Neuronal stem cell (in vitro differentiated cells): ENCODE measurements around the gene FRMD6.

Experiments
- DNase-seq: peaks from one replicate; pipeline ENCODE4 v3.0.0-alpha.2; 2013; ENCODE audit warnings: low spot score
- H2AFZ ChIP-seq: one replicate; pipeline ENCODE4 v1.6.1; 2013; ENCODE audit warnings: mild to moderate bottlenecking, low read length, inconsistent platforms
- H2AK5ac ChIP-seq: 2 replicates; pipeline ENCODE4 v1.6.1; 2013; ENCODE audit warnings: low read depth, mild to moderate bottlenecking, inconsistent platforms, low read length, moderate library complexity, mixed read lengths
- H2BK120ac ChIP-seq: 2 replicates; pipeline ENCODE4 v1.6.1; 2013; ENCODE audit warnings: low read depth, mild to moderate bottlenecking, inconsistent platforms, low read length, moderate library complexity, mixed read lengths
- H2BK12ac ChIP-seq: one replicate; pipeline ENCODE4 v1.6.1; 2013; ENCODE audit warnings: low read length, inconsistent platforms
- H2BK15ac ChIP-seq: 2 replicates; pipeline ENCODE4 v1.6.1; 2013; ENCODE audit warnings: mild to moderate bottlenecking, low read length, inconsistent platforms, mixed read lengths
- H2BK5ac ChIP-seq: one replicate; pipeline ENCODE4 v1.6.1; 2013; ENCODE audit warnings: inconsistent platforms, mild to moderate bottlenecking, low read length, moderate library complexity
- H3K14ac ChIP-seq: one replicate; pipeline ENCODE4 v1.6.1; 2013; ENCODE audit warnings: low read length, inconsistent platforms
- H3K18ac ChIP-seq: 2 replicates; pipeline ENCODE4 v1.6.1; 2013; ENCODE audit warnings: low read length, inconsistent platforms
- H3K23ac ChIP-seq: 2 replicates; pipeline ENCODE4 v1.6.1; 2013; ENCODE audit warnings: low read depth, mild to moderate bottlenecking, mixed read lengths, low read length, inconsistent platforms; ENCODE audit not compliant: poor library complexity
- H3K27ac ChIP-seq: replicated peaks from 3 replicates; pipeline ENCODE4 v1.5.1; 2013; ENCODE audit warnings: low read length, inconsistent platforms
- H3K27me3 ChIP-seq, 3 experiments: 2 replicates each; pipeline ENCODE4 v1.6.1; 2013; ENCODE audit warnings: low read length in 3 of 3, mild to moderate bottlenecking in 2 of 3, inconsistent platforms in 1 of 3, low read depth in 1 of 3, mixed read lengths in 1 of 3, moderate library complexity in 1 of 3; ENCODE audit not compliant: control insufficient read depth in 3 of 3, insufficient read depth in 3 of 3
- H3K36me3 ChIP-seq, 2 donors: replicated peaks in 1 of 2; 2 replicates each; pipeline ENCODE4 v1.6.1; 2013; ENCODE audit warnings: low read length in 2 of 2; ENCODE audit not compliant: control insufficient read depth in 2 of 2, insufficient read depth in 2 of 2
- H3K4ac ChIP-seq: 2 replicates; pipeline ENCODE4 v1.6.1; 2013; ENCODE audit warnings: inconsistent platforms, mild to moderate bottlenecking, low read length, moderate library complexity
- H3K4me1 ChIP-seq, 2 donors: 1 replicate in 1 of 2; 2 replicates in 1 of 2; pipeline ENCODE4 v1.6.1; 2013; ENCODE audit warnings: low read length in 2 of 2, low read depth in 1 of 2; ENCODE audit not compliant: control insufficient read depth in 2 of 2, insufficient read depth in 1 of 2
- H3K4me2 ChIP-seq: one replicate; pipeline ENCODE4 v1.6.1; 2013; ENCODE audit warnings: mild to moderate bottlenecking, low read length, inconsistent platforms; ENCODE audit not compliant: insufficient read depth, poor library complexity, severe bottlenecking
- H3K4me3 ChIP-seq, 2 donors: 2 replicates each; pipeline ENCODE4 v1.5.1; 2013; ENCODE audit warnings: low read length in 2 of 2, mild to moderate bottlenecking in 2 of 2, inconsistent platforms in 1 of 2, moderate library complexity in 1 of 2
- H3K79me1 ChIP-seq: one replicate; pipeline ENCODE4 v1.6.1; 2013; ENCODE audit warnings: low read depth, mild to moderate bottlenecking, inconsistent platforms, low read length, moderate library complexity
- H3K9ac ChIP-seq: one replicate; pipeline ENCODE4 v1.6.1; 2013; ENCODE audit warnings: mild to moderate bottlenecking, low read depth, low read length, inconsistent platforms; ENCODE audit not compliant: poor library complexity
- H3K9me3 ChIP-seq, 2 donors: replicated peaks in 1 of 2; 2 replicates each; pipeline versions ENCODE3 to v1.6.1; 2013; ENCODE audit warnings: low read length in 2 of 2, mild to moderate bottlenecking in 2 of 2, inconsistent platforms in 1 of 2, low read depth in 1 of 2, mixed read lengths in 1 of 2, moderate library complexity in 1 of 2; ENCODE audit not compliant: control insufficient read depth in 2 of 2, insufficient read depth in 1 of 2
- H4K8ac ChIP-seq: one replicate; pipeline ENCODE4 v1.6.1; 2013; ENCODE audit warnings: low read depth, mild to moderate bottlenecking, inconsistent platforms, low read length, moderate library complexity
- H4K91ac ChIP-seq: one replicate; pipeline ENCODE4 v1.6.1; 2013; ENCODE audit warnings: low read length, low read depth, mild to moderate bottlenecking, inconsistent platforms; ENCODE audit not compliant: poor library complexity
- WGBS, 2 donors: extraction: QIAGEN DNeasy Blood & Tissue Kit; methylation state at CpG; one replicate each; pipeline ENCODE4 v1.1.7; 2013; ENCODE audit warnings: missing lambda C conversion rate in 2 of 2, mixed read lengths in 1 of 2; ENCODE audit not compliant: insufficient read length in 2 of 2, insufficient replicate concordance in 1 of 2; ENCODE audit errors: extremely low coverage in 2 of 2; 5-methylcytosine and 5-hydroxymethylcytosine counted together

Gene FRMD6

GRCh38 chr14:51701951-51702350, 50.2 kb downstream of the FRMD6 start:
- Histone ChIP-seq H4K8ac (no peak overlapping the region), H3K4me1 (peaks cover 0 to 5% of the 10 kb centered on the region in 2 donors), H3K18ac (no peak overlapping the region), H3K9ac (no peak overlapping the region), H3K36me3 (peaks cover 5 to 28% of the 10 kb centered on the region in 2 donors), H2BK12ac (no peak overlapping the region), H2AFZ (no peak overlapping the region), H2BK120ac (no peak overlapping the region), H3K4me2 (no peak overlapping the region), H3K4me3 (no peak overlapping the region), H3K27ac (no peak overlapping the region), H2AK5ac (no peak overlapping the region), H3K27me3 (no peaks in the 10 kb centered on the region), H3K4ac (no peak overlapping the region), H3K9me3 (no peaks in the 10 kb centered on the region), H3K79me1 (no peaks in the 10 kb centered on the region), H3K23ac (no peak overlapping the region), H3K14ac (no peak overlapping the region), H2BK15ac (no peak overlapping the region), H2BK5ac (no peak overlapping the region), H4K91ac (no peak overlapping the region)
- WGBS, 2 donors, result no CpG with 5 or more reads among the region's 3 CpGs
- DNase-seq, result no peak

GRCh38 chr14:51703787-51704186, 52.1 kb downstream of the FRMD6 start:
- H3K36me3 ChIP-seq, result peaks cover 5 to 44% of the 10 kb centered on the region in 2 donors

GRCh38 chr14:51704545-51704944, 52.8 kb downstream of the FRMD6 start:
- peaks cover 5 to 47% of the 10 kb centered on the region in 2 donors for H3K36me3 ChIP-seq
- H4K91ac ChIP-seq, result no peak overlapping the region
- WGBS, 2 donors, result no CpG with 5 or more reads among the region's 3 CpGs

More at GRCh38 chr14:51703787-51704186, 52.1 kb downstream of the FRMD6 start:
- Histone ChIP-seq H4K8ac (no peak overlapping the region), H3K79me1 (no peaks in the 10 kb centered on the region), H3K9ac (no peak overlapping the region), H3K4me2 (no peak overlapping the region), H2BK12ac (no peak overlapping the region), H2BK5ac (no peak overlapping the region), H2BK15ac (no peak overlapping the region), H3K14ac (no peak overlapping the region), H3K23ac (no peak overlapping the region), H3K9me3 (no peaks in the 10 kb centered on the region), H4K91ac (no peak overlapping the region), H3K4me3 (no peak overlapping the region), H3K4ac (no peak overlapping the region), H3K27me3 (no peaks in the 10 kb centered on the region), H2BK120ac (no peak overlapping the region), H3K4me1 (peaks cover 2 to 5% of the 10 kb centered on the region in 2 donors), H2AFZ (no peak overlapping the region), H3K18ac (no peak overlapping the region), H2AK5ac (no peak overlapping the region), H3K27ac (no peak overlapping the region)
- DNase-seq, result no peak
- WGBS, 2 donors, result no CpG with 5 or more reads among the region's 2 CpGs

GRCh38 chr14:51707327-51707726, 55.6 kb downstream of the FRMD6 start:
- Histone ChIP-seq H2AFZ (no peak overlapping the region), H3K4me1 (peaks cover 5 to 7% of the 10 kb centered on the region in 2 donors), H3K27me3 (no peaks in the 10 kb centered on the region), H3K18ac (no peak overlapping the region), H3K9ac (no peak overlapping the region), H2BK120ac (no peak overlapping the region), H3K36me3 (peaks cover 7 to 57% of the 10 kb centered on the region in 2 donors), H3K4me2 (no peak overlapping the region), H2BK12ac (no peak overlapping the region), H2BK15ac (no peak overlapping the region), H3K4me3 (no peak overlapping the region), H3K27ac (no peak overlapping the region), H4K8ac (no peak overlapping the region), H3K14ac (no peak overlapping the region), H2AK5ac (no peak overlapping the region), H4K91ac (no peak overlapping the region), H3K4ac (no peak overlapping the region), H3K23ac (no peak overlapping the region), H3K79me1 (no peaks in the 10 kb centered on the region), H3K9me3 (no peaks in the 10 kb centered on the region), H2BK5ac (no peak overlapping the region)
- DNase-seq, result no peak
- no CpG with 5 or more reads among the region's 2 CpGs for WGBS, 2 donors

More at GRCh38 chr14:51704545-51704944, 52.8 kb downstream of the FRMD6 start:
- Histone ChIP-seq H3K9ac (no peak overlapping the region), H3K27ac (no peak overlapping the region), H3K27me3 (no peaks in the 10 kb centered on the region), H3K23ac (no peak overlapping the region), H2AFZ (no peak overlapping the region), H2BK12ac (no peak overlapping the region), H3K4ac (no peak overlapping the region), H3K14ac (no peak overlapping the region), H3K18ac (no peak overlapping the region), H2BK120ac (no peak overlapping the region), H3K9me3 (no peaks in the 10 kb centered on the region), H3K4me3 (no peak overlapping the region), H4K8ac (no peak overlapping the region), H2BK5ac (no peak overlapping the region), H2AK5ac (no peak overlapping the region), H3K4me1 (peaks cover 5 to 7% of the 10 kb centered on the region in 2 donors), H2BK15ac (no peak overlapping the region), H3K4me2 (no peak overlapping the region), H3K79me1 (no peaks in the 10 kb centered on the region)
- no peak for DNase-seq
